Spleen (tissue), 7 donors: ENCODE data around the gene BPTF.
"Not testable (repeated sequence)": the region's sequence is repeated elsewhere in the genome, so short reads cannot be mapped to it uniquely, and the experiment has no call there.

Source experiments
- CTCF ChIP-seq, 11 experiments: fragments of 200-600 bp in 7 of 11; fragments of 450-650 bp in 4 of 11; sonication (generic) in 4 of 11; IDR thresholded peaks in 8 of 11; conservative IDR thresholded peaks in 3 of 11; 1 replicate in 7 of 11; 2 replicates in 4 of 11; pipeline versions ENCODE4 v1.4.0 to v1.8.0; 2016 to 2021; ENCODE audit warnings: antibody characterized with exemption in 11 of 11, inconsistent platforms in 4 of 11, mild to moderate bottlenecking in 1 of 11
- POLR2A ChIP-seq, 3 donors: fragments of 450-650 bp; IDR thresholded peaks; one replicate each; pipeline ENCODE4 v1.5.1; 2017; ENCODE audit warnings: antibody characterized with exemption in 3 of 3, mild to moderate bottlenecking in 1 of 3
- POLR2AphosphoS5 ChIP-seq, 3 donors: sonication (generic); formaldehyde crosslinking; IDR thresholded peaks; one replicate each; pipeline ENCODE4 v1.5.1; 2017; ENCODE audit warnings: antibody characterized with exemption in 3 of 3
- donor health status: DM: no; HTN: no; CAD: no; lungs with moderate emphysema.
- donor health status: DM: no; HTN: no; CAD: no.
- donor health status: DM: no; HTN: no; CAD: no.

GRCh38 chr17:68020791-68021190, 195.5 kb downstream of the BPTF start:
- TF ChIP-seq CTCF (IDR thresholded peaks at IDR 0.05 in 8 of 11, conservative IDR thresholded peaks at IDR 0.05 in 3 of 11); POLR2A (IDR thresholded peaks at IDR 0.05); POLR2AphosphoS5 (IDR thresholded peaks at IDR 0.05): not testable (repeated sequence)
